Endothelial cell of umbilical vein (primary cell): ENCODE data around the gene ASMT. TPM values are rescaled to one million over a fixed set of nuclear protein-coding genes. Genes with fewer than 3 reads are reported as not detected.

Source experiments
- BruUV-seq: library from RNA; stranded (reverse); fragments of 400-500 nt; replicated peaks from 2 replicates; lab custom pipeline; 2021; lab: Mats Ljungman, UMichigan
- CTCF ChIA-PET: fragments of 300-600, 350-600 bp; sonication (Branson Sonifier 250); formaldehyde crosslinking; loops from one replicate; lab custom pipeline; 2021; ENCODE audit warnings: antibody characterized with exemption, inconsistent platforms; lab: Charles Lee
- POLR2A ChIA-PET: fragments of 300-600, 350-600 bp; sonication (Branson Sonifier 250); formaldehyde crosslinking; loops from one replicate; lab custom pipeline; 2021; ENCODE audit warnings: antibody characterized with exemption, inconsistent platforms; lab: Charles Lee
- DNase-seq: peaks from one replicate; pipeline ENCODE4 v3.0.0-alpha.2; 2011; ENCODE audit warnings: low read depth, low spot score
- FAIRE-seq: peaks from 2 replicates; lab custom pipeline; 2011; peaks lifted over from hg19 to GRCh38; lab: Jason Lieb, UNC
- H2AFZ ChIP-seq: 2 replicates; pipeline ENCODE4 v1.6.0; 2012; ENCODE audit warnings: low read depth, low read length, control low read depth, inconsistent platforms
- H3K27ac ChIP-seq: 2 replicates; pipeline ENCODE4 v1.5.1; 2011; ENCODE audit warnings: low read depth, mild to moderate bottlenecking, control low read depth, low read length, moderate library complexity; ENCODE audit not compliant: insufficient read depth
- H3K27me3 ChIP-seq, 2 experiments: 2 replicates each; pipeline versions ENCODE4 v1.6.0 to v1.6.1; 2011; ENCODE audit warnings: low read length in 2 of 2, mixed read lengths in 1 of 2; ENCODE audit not compliant: control insufficient read depth in 2 of 2, insufficient read depth in 2 of 2
- H3K36me3 ChIP-seq, 2 experiments: 2 replicates in 1 of 2; 3 replicates in 1 of 2; pipeline ENCODE4 v1.5.1; 2011; ENCODE audit warnings: low read length in 2 of 2, mild to moderate bottlenecking in 1 of 2, moderate library complexity in 1 of 2; ENCODE audit not compliant: control insufficient read depth in 2 of 2, insufficient read depth in 2 of 2; ENCODE audit errors: extremely low read depth in 1 of 2
- H3K4me1 ChIP-seq: 3 replicates; pipeline ENCODE4 v1.5.1; 2011; ENCODE audit warnings: mild to moderate bottlenecking, low read length; ENCODE audit not compliant: control insufficient read depth, insufficient read depth; ENCODE audit errors: extremely low read depth
- H3K4me2 ChIP-seq: 2 replicates; pipeline ENCODE4 v1.6.1; 2011; ENCODE audit warnings: low read length, control low read depth, mixed read lengths; ENCODE audit not compliant: insufficient read depth
- H3K4me3 ChIP-seq, 3 experiments: fragments of 200-600 bp in 1 of 3; sonication (generic), shearing (Covaris generic) in 1 of 3; replicated peaks in 1 of 3; 2 replicates each; pipeline ENCODE4 v1.5.1; 2011 to 2016; ENCODE audit warnings: control low read depth in 3 of 3, low read length in 3 of 3, mild to moderate bottlenecking in 2 of 3, inconsistent platforms in 1 of 3, low read depth in 1 of 3, moderate library complexity in 1 of 3; ENCODE audit not compliant: insufficient read depth in 1 of 3
- H3K79me2 ChIP-seq: 2 replicates; pipeline ENCODE4 v1.6.0; 2012; ENCODE audit warnings: low read length, inconsistent platforms; ENCODE audit not compliant: control insufficient read depth, insufficient read depth
- H3K9ac ChIP-seq: replicated peaks from 2 replicates; pipeline ENCODE3; 2011; ENCODE audit warnings: low read length, control low read depth; ENCODE audit not compliant: insufficient read depth; ENCODE audit errors: extremely low read depth
- H3K9me1 ChIP-seq: replicated peaks from 3 replicates; pipeline ENCODE4 v1.6.0; 2011; ENCODE audit warnings: mild to moderate bottlenecking, low read length; ENCODE audit not compliant: control insufficient read depth, insufficient read depth; ENCODE audit errors: extremely low read depth
- H3K9me3 ChIP-seq: replicated peaks from 2 replicates; pipeline ENCODE4 v1.5.1; 2012; ENCODE audit warnings: low read length, inconsistent platforms; ENCODE audit not compliant: control insufficient read depth, insufficient read depth
- H4K20me1 ChIP-seq: replicated peaks from 2 replicates; pipeline ENCODE3; 2011; ENCODE audit warnings: mild to moderate bottlenecking, low read length; ENCODE audit not compliant: control insufficient read depth, insufficient read depth; ENCODE audit errors: extremely low read depth
- CTCF ChIP-seq, 2 donors: IDR thresholded peaks; 1 replicate in 1 of 2; 2 replicates in 1 of 2; pipeline ENCODE4 v1.5.1; 2011; ENCODE audit warnings: low read length in 2 of 2, mild to moderate bottlenecking in 2 of 2, moderate library complexity in 2 of 2, control low read depth in 1 of 2, inconsistent platforms in 1 of 2, low read depth in 1 of 2; ENCODE audit not compliant: insufficient read depth in 1 of 2; ENCODE audit errors: extremely low read depth in 1 of 2
- EZH2 ChIP-seq: IDR thresholded peaks from 2 replicates; pipeline ENCODE4 v1.6.1; 2012; ENCODE audit warnings: borderline replicate concordance, low read depth, mild to moderate bottlenecking, moderate library complexity, low read length, inconsistent platforms; ENCODE audit not compliant: severe bottlenecking
- FOS ChIP-seq: IDR thresholded peaks from 2 replicates; pipeline ENCODE4 v1.6.1; 2011; ENCODE audit warnings: mild to moderate bottlenecking, low read length, moderate library complexity, borderline replicate concordance; ENCODE audit not compliant: insufficient read depth
- GATA2 ChIP-seq: IDR thresholded peaks from 2 replicates; pipeline ENCODE4 v1.7.0; 2011; ENCODE audit warnings: low read depth, mild to moderate bottlenecking, moderate library complexity, mixed read lengths, low read length; ENCODE audit not compliant: insufficient read length, insufficient read depth
- JUN ChIP-seq: IDR thresholded peaks from 2 replicates; pipeline ENCODE4 v1.6.1; 2011; ENCODE audit warnings: borderline replicate concordance, low read depth; ENCODE audit not compliant: insufficient read length, insufficient read depth
- MAX ChIP-seq: IDR thresholded peaks from 2 replicates; pipeline ENCODE4 v1.6.1; 2011; ENCODE audit not compliant: insufficient read depth, insufficient read length
- MYC ChIP-seq: IDR thresholded peaks from one replicate; pipeline ENCODE4 v1.6.1; 2011; ENCODE audit warnings: mild to moderate bottlenecking, low read depth, low read length
- POLR2A ChIP-seq: IDR thresholded peaks from 2 replicates; pipeline ENCODE4 v1.6.1; 2012; ENCODE audit warnings: low read depth, mild to moderate bottlenecking, control low read depth, low read length
- POLR2AphosphoS5 ChIP-seq: IDR thresholded peaks from 2 replicates; pipeline ENCODE4 v1.6.1; 2012; ENCODE audit warnings: low read depth, mild to moderate bottlenecking, control low read depth, low read length, moderate library complexity; ENCODE audit not compliant: insufficient read depth
- dilution Hi-C: fragments of 300-500 bp; cut with MboI; formaldehyde crosslinking; loops from one replicate; pipeline ENCODE4 v1.15.0; 2019; ENCODE audit warnings: low sequenced_read_pairs; ENCODE audit not compliant: extremely low pct_ligation_motif_present
- intact Hi-C: fragments of 100-400 bp; cut with micrococcal nuclease; formaldehyde crosslinking; loops from one replicate; pipeline ENCODE4 v1.10.0; 2022
- polyA plus RNA-seq, 4 experiments: library from polyadenylated mRNA; depleted of rRNA in 3 of 4; stranded (reverse) in 3 of 4; unstranded in 1 of 4; fragments of >200 nt; gene quantifications; 2 replicates each; pipeline versions ENCODE4 v1.2.1 to v1.2.3, GENCODE V29; 2011 to 2012; ENCODE audit warnings: missing spikeins in 1 of 4
- total RNA-seq: library from RNA; stranded (reverse); gene quantifications from 2 replicates; pipeline ENCODE4 v1.2.3, GENCODE V29; 2021

Gene ASMT
- total and polyA plus RNA-seq, 2 donors (not counting 3 experiments of a cell fraction or from before 2014, with no cell fraction given): not detected

DNA sequence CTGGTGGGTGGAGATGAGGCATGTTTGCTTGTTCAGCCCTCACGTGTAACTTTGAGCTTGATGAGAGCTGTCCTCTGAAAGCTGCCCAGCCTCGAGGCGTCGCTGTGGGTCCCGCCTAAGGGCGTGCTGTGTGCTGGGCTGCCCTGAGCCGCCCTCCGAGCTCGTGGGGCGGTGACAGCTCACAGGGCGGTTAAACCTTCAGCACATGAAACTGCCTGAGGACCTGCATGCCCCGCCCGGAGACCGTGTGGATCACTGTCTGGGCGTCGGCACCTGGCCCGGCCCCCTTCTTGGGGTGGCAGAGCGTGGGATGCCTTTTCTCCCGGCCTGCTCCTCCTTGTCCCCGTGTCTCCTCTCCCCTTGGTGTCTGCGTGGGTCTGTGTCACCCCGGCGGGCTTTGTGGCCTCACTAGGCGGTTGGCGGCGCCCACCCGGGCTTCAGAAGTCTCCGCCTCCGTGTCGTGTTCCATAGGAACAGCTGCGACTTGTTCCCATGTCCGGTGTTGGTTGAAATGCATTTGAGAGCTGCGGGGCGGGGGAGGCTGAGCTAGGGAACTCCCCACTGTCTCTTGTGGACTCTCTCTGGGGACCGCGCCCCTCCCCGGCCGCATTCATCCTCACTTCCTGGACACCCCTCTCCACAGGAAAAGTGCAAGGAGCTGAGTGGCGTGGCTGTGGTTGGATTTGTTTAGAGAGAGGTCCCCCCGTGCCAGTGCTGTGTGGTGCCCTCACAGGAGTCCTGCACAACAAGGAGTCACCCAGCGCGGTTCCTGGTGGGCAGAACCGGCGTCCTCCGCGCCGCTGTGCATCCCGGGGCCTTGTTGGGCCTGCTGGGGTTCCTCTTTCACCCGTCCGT, 16.6 kb upstream of the ASMT start:
- FAIRE-seq (no peak), DNase-seq (no peak)
- BruUV-seq: no TSS peak
- H3K9me1 ChIP-seq: no peaks in the 10 kb centered on the region
- H3K27me3 ChIP-seq: no peaks in the 10 kb centered on the region
- intact Hi-C loops: no loop called here
- H3K79me2 ChIP-seq: peaks cover 37% of the 10 kb centered on the region
- POLR2A ChIA-PET: no interaction called here
- H3K4me1 ChIP-seq: no peaks in the 10 kb centered on the region
- H3K4me3 ChIP-seq: no peak overlapping the region
- H3K4me2 ChIP-seq: no peak overlapping the region
- H3K9me3 ChIP-seq: no peaks in the 10 kb centered on the region
- no peak for TF ChIP-seq GATA2
- TF ChIP-seq MAX: no peak
- TF ChIP-seq CTCF (IDR thresholded peaks at IDR 0.05; ENCODE audit: extremely low read depth in 1 of 2, insufficient read depth in 1 of 2, low read depth in 1 of 2, low read length in 2 of 2): no peak
- no peak for TF ChIP-seq JUN
- no peak for TF ChIP-seq POLR2A
- TF ChIP-seq MYC: no peak
- TF ChIP-seq POLR2AphosphoS5: no peak
- TF ChIP-seq FOS: no peak
- no peak for TF ChIP-seq EZH2
- no peaks in the 10 kb centered on the region for H4K20me1 ChIP-seq
- peaks cover 32 to 72% of the 10 kb centered on the region in 2 experiments for H3K36me3 ChIP-seq
- no peak overlapping the region for H2AFZ ChIP-seq
- CTCF ChIA-PET: no interaction called here
- dilution Hi-C loops: no loop called here
- H3K9ac ChIP-seq: no peak overlapping the region
- H3K27ac ChIP-seq: no peak overlapping the region
